Measurements from ENCODE around the gene ZNF609. TPM values are rescaled to one million over a fixed set of nuclear protein-coding genes. Genes with fewer than 3 reads are reported as not detected.

ZNF609 gene
- total RNA-seq, 4 donors from 2014 or later: 18.6 to 40.1 (median 23.7) TPM

- peaks cover 20% of the 10 kb centered on the region for H3K4me1 ChIP-seq
- DNase-seq (ENCODE audit: low spot score in 2 of 2): no peak
- 89% methylated on average over 10 of the region's 10 CpGs for WGBS
- no peaks in the 10 kb centered on the region for H3K36me3 ChIP-seq
- no peak overlapping the region for H3K4me3 ChIP-seq
- H3K27me3 ChIP-seq: no peaks in the 10 kb centered on the region
- no peak for TF ChIP-seq CTCF (IDR thresholded peaks at IDR 0.05)
- no peaks in the 10 kb centered on the region for H3K9me3 ChIP-seq
- no peak overlapping the region for H3K27ac ChIP-seq
Measured at GRCh38 chr15:64706011-64706911, 245.9 kb downstream of the ZNF609 start.

- no peak overlapping the region for H3K4me3 ChIP-seq
- WGBS: 90% methylated on average over 7 of the region's 7 CpGs
- H3K36me3 ChIP-seq: no peaks in the 10 kb centered on the region
- H3K9me3 ChIP-seq: no peaks in the 10 kb centered on the region
- no peak for DNase-seq (ENCODE audit: low spot score in 2 of 2)
- H3K27me3 ChIP-seq: no peaks in the 10 kb centered on the region
- H3K27ac ChIP-seq: no peak overlapping the region
- H3K4me1 ChIP-seq: no peaks in the 10 kb centered on the region
- TF ChIP-seq EP300 (IDR thresholded peaks at IDR 0.05) (no peak), CTCF (IDR thresholded peaks at IDR 0.05) (no peak), POLR2AphosphoS5 (IDR thresholded peaks at IDR 0.05) (no peak), POLR2A (IDR thresholded peaks at IDR 0.05) (no peak)
Measured at GRCh38 chr15:64710676-64711428, 250.5 kb downstream of the ZNF609 start.

GRCh38 chr15:64712353-64712752 lies 252.0 kb downstream of the ZNF609 start:
- 81% methylated on average over 2 of the region's 2 CpGs for WGBS
- no peak for TF ChIP-seq CTCF (IDR thresholded peaks at IDR 0.05)
- no peak for TF ChIP-seq POLR2AphosphoS5 (IDR thresholded peaks at IDR 0.05)
- no peak for TF ChIP-seq POLR2A (IDR thresholded peaks at IDR 0.05)
- TF ChIP-seq EP300 (IDR thresholded peaks at IDR 0.05): no peak
- Histone ChIP-seq H3K27ac (no peak overlapping the region), H3K4me1 (no peaks in the 10 kb centered on the region), H3K4me3 (no peak overlapping the region), H3K9me3 (no peaks in the 10 kb centered on the region), H3K27me3 (no peaks in the 10 kb centered on the region), H3K36me3 (no peaks in the 10 kb centered on the region)
- no peak for DNase-seq (ENCODE audit: low spot score in 2 of 2)

- DNase-seq (ENCODE audit: low spot score in 2 of 2): no peak
- no peak overlapping the region for H3K27ac ChIP-seq
- no peaks in the 10 kb centered on the region for H3K9me3 ChIP-seq
- no peak for TF ChIP-seq POLR2AphosphoS5 (IDR thresholded peaks at IDR 0.05)
- no peak for TF ChIP-seq CTCF (IDR thresholded peaks at IDR 0.05)
- TF ChIP-seq EP300 (IDR thresholded peaks at IDR 0.05): no peak
- no peak for TF ChIP-seq POLR2A (IDR thresholded peaks at IDR 0.05)
- no peaks in the 10 kb centered on the region for H3K4me1 ChIP-seq
- H3K4me3 ChIP-seq: no peak overlapping the region
- H3K36me3 ChIP-seq: no peaks in the 10 kb centered on the region
- WGBS: 87% methylated on average over 6 of the region's 6 CpGs
- H3K27me3 ChIP-seq: no peaks in the 10 kb centered on the region
Measured at GRCh38 chr15:64713592-64713991, 253.2 kb downstream of the ZNF609 start.

- no peak for DNase-seq (ENCODE audit: low spot score in 2 of 2)
- Histone ChIP-seq H3K4me1 (no peaks in the 10 kb centered on the region), H3K4me3 (no peak overlapping the region), H3K9me3 (no peaks in the 10 kb centered on the region), H3K27me3 (no peaks in the 10 kb centered on the region), H3K36me3 (no peaks in the 10 kb centered on the region), H3K27ac (no peak overlapping the region)
- 94% methylated on average over 2 of the region's 2 CpGs for WGBS
- no peak for TF ChIP-seq CTCF (IDR thresholded peaks at IDR 0.05)
- no peak for TF ChIP-seq POLR2A (IDR thresholded peaks at IDR 0.05)
- no peak for TF ChIP-seq EP300 (IDR thresholded peaks at IDR 0.05)
- no peak for TF ChIP-seq POLR2AphosphoS5 (IDR thresholded peaks at IDR 0.05)
Measured at GRCh38 chr15:64716452-64716851, 256.1 kb downstream of the ZNF609 start.

All from suprapubic skin (tissue), 4 donors.